Endothelial cell of hepatic sinusoid (primary cell): ENCODE results near the gene FUT6.
"Not testable (repeated sequence)": the region's sequence is repeated elsewhere in the genome, so short reads cannot be mapped to it uniquely, and the experiment has no call there.

Source experiments
- in situ Hi-C: cut with HindIII; loops from 2 replicates; pipeline ENCODE4 v1.10.0; 2017; ENCODE audit warnings: low sequenced_read_pairs

The FUT6 gene

DNA sequence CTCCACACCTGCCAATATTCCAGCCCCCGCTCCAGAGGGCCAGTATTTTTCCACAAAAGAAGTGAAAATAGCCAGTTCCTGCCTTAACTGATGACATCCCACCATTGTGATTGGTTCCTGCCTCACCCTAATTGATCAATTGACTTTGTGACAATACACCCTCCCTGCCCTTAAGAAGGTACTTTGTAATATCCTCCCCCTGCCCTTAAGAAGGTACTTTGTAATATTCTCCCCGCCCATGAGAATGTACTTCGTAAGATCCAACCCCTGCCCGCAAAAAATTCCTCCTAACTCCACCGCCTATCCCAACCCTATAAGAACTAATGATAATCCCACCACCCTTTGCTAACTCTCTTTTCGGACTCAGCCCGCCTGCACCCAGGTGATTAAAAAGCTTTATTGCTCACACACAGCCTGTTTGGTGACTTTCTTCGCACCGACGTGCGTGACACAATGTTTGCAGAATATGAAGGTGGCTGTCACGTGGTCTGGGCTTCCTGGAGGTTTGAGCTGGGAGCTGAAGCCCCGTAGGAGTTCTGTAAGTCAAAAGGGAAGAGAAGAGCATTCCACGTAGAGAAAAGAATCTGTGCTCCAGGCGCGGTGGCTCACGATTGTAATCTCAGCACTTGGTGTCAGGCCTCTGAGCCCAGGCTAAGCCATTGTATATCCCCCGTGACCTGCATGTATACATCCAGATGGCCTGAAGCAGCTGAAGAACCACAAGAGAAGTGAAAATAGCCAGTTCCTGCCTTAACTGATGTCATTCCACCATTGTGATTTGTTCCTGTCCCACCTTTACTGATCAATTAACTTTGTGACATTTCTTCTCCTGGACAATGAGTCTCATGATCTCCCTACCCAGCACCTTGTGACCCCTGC, 17.9 kb upstream of the FUT6 start:
- in situ Hi-C loops = no loop called here

DNA sequence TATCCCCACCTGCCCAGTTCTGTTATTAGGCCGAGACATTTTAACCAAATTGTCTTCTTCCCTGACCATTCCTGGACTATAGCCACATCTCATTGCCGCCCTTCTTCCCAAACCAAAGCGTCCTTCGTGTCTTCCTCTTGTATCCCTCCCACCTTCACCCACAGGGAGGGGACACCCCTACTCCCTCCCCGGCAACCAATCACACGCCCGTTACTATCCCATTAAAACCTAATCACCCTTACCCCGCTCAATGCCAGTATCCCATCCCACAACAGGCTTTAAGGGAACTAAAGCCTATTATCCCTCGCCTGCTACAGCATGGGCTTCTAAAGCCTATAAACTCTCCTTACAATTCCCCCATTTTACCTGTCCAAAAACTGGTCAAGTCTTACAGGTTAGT, 15.6 kb upstream of the FUT6 start:
- in situ Hi-C loops = not testable (repeated sequence)

DNA sequence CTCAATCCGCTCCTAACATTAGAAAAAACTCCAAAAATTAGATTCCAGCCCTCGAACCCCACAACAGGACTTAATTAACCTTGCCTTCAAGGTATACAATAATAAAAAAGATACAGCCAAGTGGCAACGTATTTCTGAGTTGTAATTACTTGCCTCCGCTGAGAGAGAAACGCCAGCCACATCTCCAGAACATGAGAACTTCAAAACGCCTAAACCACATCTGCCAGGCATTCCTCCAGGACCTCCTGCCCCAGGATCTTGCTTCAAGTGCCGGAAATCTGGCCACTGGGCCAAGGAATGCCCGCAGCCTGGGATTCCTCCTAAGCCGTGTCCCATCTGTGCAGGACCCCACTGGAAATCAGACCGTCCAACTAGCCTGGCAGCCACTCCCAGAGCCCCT, 14.6 kb upstream of the FUT6 start:
- in situ Hi-C loops = loop anchor here (5.0 kb wide), 1 partner anchor 78 kb away; no protein-coding TSS in a partner anchor

DNA sequence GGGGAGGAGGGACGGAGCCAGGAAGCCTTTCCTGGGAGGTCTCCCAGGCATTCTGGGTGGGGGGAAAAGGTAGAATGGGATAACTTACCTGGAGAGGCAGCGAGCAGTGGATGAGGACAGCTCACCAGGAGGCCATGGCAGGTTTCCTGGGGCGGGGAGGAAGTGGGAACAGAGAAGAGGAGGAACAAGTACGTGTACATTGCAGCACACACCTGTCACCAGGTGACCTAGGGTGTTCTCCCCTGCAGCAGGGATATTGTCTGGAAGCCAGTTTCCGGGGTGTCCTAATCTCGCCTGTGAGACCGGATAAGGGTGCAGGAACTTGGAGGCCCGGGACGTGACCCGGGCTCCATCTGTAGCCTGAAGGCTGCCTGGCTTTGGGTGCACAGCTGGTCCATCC, 11.8 kb upstream of the FUT6 start, which contains the start of gene FUT3:
Gene FUT3 (minus strand): TSS at position 148 of the 400 bp plus-strand sequence.
- in situ Hi-C loops = loop anchor here (5.0 kb wide), 1 partner anchor 81 kb away; no protein-coding TSS in a partner anchor

DNA sequence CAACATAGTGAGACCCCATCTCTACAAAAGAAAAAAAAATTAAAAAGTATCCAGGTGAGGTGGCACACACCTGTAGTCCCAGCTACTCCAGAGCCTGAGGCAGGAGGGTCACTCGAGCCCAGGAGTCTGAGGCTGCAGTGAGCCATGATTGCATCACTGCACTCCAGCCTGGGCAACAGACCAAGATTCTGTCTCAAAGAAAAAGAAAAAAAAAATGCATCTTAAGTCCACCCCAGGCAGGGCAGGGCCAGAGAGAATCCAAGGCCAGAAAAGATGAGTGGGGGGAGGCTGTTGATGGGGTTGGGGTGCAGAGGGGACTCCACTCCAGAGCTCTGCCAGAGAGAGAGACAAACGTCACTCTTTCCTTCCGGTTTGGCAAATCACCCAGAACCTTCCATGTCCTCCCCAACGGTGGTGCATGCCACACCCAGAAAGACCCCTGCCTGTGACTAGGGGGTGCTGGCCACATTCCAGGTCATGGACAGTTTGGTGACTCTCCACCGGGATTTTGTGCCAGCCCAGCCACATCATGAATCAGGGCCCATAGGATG, 11.3 kb upstream of the FUT6 start:
- in situ Hi-C loops = loop anchor here (5.0 kb wide), 1 partner anchor 81 kb away; no protein-coding TSS in a partner anchor

DNA sequence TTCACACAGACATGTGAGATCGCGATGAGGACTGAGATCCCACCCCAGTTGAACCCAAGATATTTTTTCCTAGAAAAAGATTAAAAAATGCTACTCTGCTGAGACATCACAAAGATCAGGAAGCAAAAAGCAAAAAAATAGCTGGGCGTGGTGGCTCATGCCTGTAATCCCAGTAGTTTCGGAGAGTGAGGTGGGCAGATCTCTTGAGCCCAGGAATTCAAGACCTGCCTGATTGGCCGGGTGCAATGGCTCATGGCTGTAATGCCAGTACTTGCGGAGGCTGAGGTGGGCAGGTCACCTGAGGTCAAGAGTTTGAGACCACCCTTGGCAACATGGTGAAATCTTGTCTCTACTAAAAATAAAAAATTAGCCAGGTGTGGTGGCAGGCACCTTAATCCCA, 10.7 kb upstream of the FUT6 start:
- in situ Hi-C loops = loop anchor here (5.0 kb wide), 1 partner anchor 82 kb away; no protein-coding TSS in a partner anchor

DNA sequence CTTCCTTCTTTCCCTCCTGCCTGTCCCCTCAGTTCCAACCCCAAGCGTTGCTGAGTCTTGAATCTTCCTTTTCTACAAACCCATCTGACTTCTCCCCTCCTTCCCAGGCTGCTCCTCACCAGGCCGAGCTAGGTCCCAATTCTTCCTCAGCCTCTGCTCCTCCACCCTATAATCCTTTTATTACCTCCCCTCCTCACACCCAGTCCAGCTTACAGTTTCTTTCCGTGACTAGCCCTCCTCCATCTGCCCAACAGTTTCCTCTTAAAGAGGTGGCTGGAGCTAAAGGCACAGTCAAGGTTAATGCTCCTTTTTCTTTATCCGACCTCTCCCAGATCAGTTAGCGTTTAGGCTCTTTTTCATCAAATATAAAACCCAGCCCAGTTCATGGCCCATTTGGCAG, 9.1 kb upstream of the FUT6 start:
- in situ Hi-C loops = not testable (repeated sequence)

DNA sequence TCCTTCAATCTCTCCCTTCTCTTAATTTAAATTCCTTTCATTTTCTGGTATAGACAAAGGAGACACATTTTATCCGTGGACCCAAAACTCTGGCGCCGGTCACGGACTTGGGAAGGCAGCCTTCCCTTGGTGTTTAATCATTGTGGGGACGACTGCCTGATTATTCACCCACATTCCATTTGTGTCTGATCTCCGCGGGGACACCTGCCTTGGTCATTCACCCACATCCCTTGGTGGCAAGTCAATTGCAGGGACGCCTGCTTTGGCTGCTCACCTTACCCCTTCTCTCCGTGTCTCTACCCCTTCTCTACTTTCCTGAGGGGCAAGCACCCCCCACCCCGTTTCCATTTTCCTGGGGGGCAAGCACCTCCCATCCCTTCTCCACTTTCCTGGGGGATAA, 8.3 kb upstream of the FUT6 start:
- in situ Hi-C loops = not testable (repeated sequence)

DNA sequence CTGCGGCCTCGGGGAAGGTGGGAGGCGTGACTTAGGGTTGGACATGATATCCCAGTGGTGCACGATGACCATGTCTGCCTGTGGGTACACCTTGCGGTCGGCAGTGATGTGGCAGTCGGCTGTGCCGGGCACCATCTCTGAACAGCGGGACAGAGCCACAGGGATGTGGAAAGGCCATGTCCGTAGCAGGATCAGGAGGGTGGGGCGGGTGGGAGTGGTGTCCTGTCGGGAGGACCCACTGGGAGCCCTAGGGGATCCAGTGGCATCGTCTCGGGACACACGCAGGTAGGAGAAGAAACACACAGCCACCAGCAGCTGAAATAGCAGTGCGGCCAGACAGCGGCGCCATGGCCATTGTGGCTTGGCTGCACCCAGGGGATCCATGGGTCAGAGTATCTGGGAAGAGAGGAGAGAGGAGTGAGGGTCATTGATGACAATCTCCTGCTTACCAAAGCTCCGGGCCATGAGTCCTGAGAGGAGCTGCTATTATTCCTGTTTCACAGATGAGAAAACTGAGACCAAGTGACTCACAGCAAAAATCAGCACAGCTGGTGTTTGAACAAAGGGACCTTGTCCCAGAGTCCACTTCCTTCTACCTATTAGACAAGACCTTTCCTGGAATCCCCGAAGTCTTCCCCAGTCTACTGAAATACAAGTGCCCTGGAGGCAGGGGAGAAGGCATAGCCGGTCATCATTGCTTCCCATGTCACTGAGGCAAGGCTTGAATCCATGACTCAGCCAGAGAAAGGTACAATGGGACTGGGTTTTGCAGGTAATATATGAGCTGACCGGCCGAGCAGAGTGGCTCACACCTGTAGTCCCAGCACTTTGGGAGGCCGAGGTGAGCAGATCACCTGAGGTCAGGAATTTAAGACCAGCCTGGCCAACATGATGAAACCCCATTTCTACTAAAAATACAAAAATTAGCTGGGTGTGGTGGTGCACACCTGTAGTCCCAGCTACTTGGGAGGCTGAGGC, 5.2 kb upstream of the FUT6 start:
- in situ Hi-C loops = no loop called here

DNA sequence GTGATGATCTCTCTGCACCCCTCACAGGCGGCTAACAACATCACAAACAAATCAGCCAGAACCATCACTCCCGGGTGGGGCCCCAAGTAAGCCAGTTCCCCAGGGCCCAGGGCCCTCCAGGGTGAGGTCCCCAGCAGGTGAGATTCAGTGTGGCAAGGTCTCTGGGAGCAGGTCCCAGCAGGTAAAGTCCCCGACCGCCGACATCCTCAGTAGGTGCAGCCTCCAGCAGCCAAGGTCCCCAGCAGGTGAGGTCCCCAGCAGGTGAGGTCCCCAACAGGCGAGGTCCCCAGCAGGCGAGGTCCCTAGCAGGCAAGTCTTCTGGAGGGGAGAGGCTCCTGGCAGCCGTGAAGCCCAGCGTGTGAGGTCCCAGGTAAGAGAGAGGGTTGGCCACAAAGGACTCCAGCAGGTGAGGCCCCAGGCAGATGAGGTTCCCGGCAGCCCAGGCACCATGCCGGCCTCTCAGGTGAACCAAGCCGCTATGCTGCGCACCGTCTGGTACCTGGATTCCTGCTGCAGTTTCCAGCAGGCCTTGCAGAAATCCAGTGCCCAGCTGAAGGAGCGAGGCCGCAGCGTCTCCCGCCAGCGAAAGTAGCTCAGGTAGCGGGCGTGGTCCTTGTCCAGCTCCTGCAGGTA, 3.9 kb upstream of the FUT6 start:
- in situ Hi-C loops = no loop called here

DNA sequence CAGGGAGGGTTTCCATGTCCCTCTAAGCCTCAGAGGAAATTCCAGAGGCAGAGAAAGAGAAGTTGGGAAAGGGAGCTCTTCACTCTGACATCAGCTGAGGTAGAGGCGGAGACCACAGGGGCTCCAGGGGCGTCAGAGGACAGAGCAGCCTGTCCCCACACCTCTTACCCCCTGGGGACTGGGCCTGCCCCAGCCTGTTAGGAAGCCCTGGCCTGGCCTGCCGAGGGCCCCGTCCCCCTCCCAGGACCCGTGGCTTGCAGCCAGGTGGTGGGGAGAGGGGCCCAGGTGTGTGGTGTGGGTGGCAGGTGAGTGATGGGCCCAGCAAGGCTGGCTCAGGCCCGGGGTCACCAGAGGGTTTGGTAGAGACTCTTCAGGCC, 2.2 kb upstream of the FUT6 start:
- in situ Hi-C loops = not testable (repeated sequence)

DNA sequence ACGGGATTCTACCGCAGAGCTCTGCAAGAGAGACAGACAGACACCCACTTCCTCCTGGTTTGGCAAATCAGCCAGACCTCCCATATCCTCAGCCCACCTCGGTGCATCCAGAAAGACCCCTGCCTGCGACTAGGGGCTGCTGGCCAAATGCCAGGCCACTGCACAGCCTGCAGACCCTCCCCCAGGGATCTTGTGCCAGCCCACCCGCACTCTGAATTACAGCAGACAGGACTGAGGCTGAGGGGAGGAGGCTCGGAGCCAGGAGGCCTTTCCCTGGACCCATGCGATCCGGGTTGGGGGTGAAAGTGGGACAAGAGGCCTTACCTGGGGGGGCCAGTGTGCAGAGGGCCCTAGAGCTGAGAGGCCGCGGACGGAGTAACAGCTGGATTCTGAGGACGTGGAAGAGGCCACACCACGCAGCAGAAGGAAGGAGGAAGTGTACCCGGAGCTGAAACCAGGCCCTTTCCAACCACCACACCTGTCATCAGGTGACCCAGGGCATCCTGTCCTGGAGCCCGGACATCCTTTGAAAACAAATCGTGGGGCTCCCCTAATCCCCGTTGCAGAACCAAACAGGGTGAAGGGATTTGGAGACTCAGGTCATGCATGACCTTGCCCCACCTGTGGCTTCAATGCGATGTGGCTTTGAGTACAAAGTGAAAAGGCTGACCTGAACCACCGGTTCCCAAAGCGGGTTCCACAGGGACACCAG, 993 bp downstream of the FUT6 start:
- in situ Hi-C loops = loop anchor here (10.0 kb wide), 2 partner anchors 66 to 306 kb away; partner anchors contain the start of genes NDUFA11 and VMAC

DNA sequence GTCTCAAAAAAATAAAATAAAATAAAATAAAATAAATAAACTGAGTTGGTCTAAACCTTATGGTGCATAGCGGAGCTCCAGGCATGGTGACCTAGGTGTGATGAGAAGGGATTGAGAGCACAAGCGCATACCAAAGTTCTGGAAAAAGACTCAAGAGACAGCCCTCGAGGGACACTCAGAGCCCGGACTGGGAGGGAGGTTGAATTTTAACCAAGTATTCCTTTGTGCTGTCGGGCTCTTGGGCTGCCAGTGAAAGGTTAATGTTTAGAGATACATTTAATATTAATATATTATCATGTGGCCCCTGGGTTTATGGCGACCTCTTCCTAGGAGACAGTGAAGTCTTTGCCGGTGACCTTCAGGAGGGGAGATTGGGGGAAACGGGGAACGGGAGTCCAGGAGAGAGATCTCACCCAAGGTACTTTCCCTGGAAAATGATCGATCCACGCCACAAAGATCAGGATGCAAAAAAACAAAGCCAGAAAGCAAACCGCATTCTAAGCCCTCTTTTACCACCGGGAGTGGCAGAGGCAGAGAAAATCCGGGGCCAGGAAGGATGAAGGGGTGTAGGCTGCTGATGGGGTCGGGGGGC, 1.6 kb downstream of the FUT6 start:
- in situ Hi-C loops = loop anchor here (10.0 kb wide), 2 partner anchors 67 to 307 kb away; partner anchors contain the start of genes NDUFA11 and VMAC

DNA sequence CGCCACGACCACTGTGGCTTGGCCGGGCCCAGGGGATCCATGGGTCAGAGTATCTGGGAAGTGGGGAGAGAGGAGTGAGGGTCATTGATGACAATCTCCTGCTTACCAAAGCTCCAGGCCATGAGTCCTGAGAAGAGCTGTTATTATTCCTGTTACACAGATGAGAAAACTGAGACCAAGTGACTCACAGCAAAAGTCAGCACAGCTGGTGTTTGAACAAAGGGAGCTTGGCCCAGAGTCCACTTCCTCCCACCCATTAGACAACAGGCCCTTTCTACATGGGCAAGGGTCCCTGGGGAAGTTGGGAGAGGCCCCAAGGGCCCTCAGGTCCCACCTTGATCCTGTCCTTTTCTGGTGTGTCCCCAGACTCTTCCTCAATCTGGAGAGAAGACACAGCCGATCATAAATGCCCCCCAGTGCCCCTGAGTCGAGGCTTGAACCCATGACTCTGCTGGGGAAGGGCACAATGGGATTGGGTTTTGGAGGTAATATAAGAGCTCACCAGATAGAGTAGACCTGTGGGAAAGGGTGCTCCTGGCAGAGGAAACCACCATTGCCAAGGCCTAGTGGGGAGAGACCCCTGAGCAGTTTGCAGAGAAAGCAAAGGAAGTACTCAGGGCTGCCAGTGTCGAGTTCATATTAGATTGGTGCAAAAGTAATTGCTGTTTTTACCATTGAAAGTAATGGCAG, 6.8 kb downstream of the FUT6 start:
- in situ Hi-C loops = loop anchor here (10.0 kb wide), 2 partner anchors 72 to 312 kb away; partner anchors contain the start of genes NDUFA11 and VMAC

DNA sequence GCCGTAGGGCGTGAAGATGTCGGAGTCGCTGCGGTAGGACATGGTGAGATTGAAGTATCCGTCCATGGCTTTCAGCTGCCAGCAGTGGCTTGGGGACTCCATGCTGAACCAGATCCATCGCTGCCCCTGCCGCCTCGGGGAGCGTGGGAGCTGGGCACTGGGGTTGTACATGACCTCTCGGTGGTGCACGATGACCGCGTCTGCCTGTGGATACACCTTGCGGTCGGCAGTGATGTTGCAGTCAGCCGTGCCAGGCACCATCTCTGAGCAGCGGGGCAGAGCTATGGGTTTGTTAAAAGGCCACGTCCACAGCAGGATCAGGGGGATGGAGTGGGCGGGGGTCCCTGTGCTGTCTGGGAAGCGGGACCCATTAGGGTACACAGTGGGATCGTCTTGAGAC, 7.4 kb downstream of the FUT6 start:
- in situ Hi-C loops = loop anchor here (10.0 kb wide), 2 partner anchors 73 to 313 kb away; partner anchors contain the start of genes NDUFA11 and VMAC

DNA sequence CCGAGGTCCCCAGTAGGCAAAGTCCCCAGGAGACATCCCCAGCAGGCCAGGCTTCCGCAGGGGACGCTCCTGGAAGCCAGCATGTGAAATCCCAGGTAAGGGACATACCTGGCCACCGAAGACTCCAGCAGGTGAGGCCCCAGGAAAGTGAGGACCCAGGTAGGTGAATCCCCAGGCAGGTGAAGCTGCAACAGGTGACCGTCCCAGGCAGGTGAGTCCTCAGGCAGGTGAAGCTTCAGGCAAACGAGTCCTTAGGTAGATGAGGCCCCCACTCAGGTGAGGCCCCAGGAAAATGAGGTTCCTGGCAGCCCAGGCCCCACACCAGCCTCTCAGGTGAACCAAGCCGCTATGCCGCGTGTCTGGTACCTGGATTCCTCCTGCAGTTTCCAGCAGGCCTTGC, 8.3 kb downstream of the FUT6 start:
- in situ Hi-C loops = loop anchor here (10.0 kb wide), 2 partner anchors 74 to 314 kb away; partner anchors contain the start of genes NDUFA11 and VMAC

DNA sequence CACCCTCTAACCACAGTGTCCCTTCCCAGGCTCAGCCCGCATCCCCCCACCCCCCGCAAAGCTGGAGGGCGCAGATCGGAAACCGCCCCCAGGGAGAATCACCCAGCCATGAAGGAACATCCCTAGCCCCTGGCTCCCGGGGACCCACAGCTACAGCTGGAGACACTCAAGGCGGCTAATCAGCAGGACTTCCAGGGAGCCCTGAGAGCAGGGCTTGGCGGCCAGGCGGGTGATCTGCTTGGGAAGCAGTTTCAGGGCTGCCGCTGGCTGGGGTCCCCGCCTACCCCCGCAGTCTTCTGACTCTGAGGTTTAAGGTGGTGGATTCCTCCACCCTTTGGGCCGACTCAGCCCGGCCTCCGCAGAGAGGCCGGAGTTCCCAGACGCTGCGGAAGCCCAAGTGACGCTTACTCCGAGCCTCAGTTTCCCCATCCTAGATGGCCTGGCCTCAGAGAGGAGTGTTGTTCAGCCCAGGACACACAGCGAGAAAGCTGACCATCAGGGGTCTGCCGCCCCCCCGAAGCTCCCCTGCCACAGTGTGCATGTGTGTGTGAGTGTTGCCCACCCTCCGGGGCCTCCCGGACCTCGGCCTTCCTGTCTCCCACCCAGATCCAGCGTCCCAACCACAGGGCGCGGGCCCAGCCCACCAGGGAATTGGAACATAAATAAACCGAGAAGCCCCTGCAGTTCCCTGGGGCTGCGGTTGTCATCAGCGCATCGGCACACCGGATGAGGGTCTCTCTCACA, 9.8 kb downstream of the FUT6 start:
- in situ Hi-C loops = loop anchor here (10.0 kb wide), 2 partner anchors 75 to 315 kb away; partner anchors contain the start of genes NDUFA11 and VMAC
